NCI-H446 treated with DMSO at 0.1 percent for 48 hours (cell line): ENCODE measurements around the gene SHQ1.
"Not testable (repeated sequence)": the region's sequence is repeated elsewhere in the genome, so short reads cannot be mapped to it uniquely, and the experiment has no call there.

Experiments
- DNase-seq: peaks from one replicate; lab custom pipeline; 2025; lab: John Stamatoyannopoulos, UW

Gene SHQ1

DNA sequence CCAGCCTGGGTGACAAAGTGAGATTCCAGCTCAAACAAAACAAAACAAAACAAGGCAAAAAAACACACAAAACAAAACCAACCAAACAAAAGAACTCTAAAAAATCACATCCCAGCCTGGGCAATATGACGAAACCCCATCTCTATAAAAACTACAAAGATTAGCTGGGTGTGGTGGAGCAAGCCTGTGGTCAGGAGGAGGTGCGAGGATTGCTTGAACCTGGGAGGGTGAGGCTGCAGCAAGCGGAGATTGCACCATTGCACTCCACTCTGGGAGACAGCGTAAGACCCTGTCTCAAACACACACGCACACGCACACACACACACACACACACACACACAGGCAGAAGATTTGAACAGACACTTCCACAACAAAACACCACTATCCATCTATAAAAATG, 99.6 kb downstream of the SHQ1 start:
- no peak for DNase-seq

DNA sequence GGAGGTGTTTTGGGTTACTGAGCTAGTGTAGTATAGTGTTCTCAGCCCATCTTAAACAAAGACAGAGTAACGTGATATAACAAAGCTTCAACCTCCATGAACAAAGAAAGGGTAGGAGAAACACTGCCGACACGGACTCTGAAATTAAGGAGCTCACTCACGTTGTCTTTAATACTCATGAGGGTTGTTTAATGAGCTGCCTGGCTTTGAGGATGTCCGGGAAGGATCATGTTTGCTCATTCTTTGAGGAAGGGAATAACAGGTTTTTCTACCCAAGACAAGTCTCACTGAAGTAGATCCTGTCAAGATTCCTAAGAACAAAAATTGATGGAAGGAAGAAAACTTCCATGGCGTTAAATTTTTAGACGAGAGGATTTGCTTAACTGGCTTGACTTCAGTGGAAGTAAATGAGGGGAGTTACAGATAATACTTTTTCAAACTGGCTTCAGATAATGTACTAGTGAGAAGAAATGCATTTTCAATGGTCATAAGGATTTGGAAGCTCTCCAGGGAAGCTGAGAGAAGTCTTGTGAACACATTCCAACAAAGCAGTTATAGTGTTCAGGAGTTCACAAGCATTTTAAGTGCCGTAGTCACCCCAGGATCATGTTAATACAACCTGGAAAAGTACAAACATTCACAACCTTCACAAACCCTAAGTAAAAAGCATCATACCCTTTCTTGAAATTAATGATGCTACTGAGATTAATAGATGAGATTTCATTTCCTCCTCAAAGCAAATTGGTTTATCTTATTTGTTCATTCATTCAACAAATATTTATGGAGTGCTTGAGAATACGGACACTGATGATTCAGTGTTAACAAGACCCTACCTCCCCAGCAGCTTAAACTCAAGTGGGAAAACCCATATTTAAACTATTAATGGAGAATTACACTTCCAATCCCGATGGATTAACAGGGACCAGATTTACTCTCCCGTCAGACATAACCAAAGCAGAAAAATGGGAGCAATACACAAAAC, 101.5 kb downstream of the SHQ1 start:
- DNase-seq: no peak

DNA sequence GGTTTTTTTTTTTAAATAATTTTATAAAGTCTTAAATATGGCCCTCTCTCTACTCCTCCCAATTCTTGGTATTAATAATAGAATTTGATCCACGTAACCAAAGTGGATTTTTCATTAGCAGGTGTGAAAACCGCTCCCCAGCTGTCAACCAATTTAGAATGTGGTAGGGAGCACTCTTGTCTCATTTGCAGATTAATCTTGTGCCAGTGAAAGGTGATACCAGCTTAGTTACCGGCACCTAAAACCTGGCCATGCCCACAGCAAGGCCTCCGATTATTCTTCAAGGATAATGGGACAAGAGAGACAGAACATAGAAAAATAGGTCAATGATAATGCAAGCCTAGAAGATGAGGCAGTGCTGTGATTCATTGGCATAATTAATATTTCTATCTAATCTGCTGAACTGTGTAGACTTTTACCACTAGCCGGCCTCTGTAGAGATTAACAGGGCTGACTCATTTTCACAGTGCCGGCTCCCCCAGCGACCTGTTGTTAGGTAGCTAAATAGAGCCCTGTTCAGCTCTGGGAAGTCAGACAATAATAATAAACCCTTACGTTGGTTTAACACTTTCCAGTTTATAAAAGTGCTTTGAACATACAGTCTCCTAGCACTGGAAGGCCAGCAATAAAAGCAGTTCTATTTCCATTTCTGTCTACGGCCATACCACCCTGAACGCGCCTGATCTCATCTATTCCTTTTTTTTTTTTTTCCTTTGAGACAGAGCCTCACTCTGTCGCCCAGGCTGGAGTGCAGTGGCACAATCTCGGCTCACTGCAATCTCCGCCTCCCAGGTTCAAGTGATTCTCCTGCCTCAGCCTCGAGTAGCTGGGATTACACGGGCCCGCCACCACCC, 102.9 kb downstream of the SHQ1 start:
- no peak for DNase-seq

DNA sequence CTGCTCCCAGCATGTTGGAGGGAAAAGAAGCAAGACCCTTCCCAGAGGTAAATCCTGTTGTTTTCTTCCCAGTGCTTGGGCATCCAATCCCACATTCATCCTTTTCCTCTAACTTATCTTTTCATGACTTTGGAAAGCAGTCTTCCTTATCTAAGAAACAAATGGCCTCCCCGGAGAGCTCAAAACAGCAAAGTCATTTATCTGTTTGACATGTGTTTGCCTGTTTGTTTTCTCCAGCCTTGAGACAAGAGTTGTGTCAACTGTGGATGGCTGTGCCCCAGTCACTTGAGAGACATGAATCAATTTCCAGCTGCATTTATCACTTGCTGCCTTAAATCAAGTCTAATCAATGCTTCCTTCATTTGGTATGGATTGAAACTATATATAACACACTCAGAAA, 103.9 kb downstream of the SHQ1 start:
- DNase-seq: no peak

DNA sequence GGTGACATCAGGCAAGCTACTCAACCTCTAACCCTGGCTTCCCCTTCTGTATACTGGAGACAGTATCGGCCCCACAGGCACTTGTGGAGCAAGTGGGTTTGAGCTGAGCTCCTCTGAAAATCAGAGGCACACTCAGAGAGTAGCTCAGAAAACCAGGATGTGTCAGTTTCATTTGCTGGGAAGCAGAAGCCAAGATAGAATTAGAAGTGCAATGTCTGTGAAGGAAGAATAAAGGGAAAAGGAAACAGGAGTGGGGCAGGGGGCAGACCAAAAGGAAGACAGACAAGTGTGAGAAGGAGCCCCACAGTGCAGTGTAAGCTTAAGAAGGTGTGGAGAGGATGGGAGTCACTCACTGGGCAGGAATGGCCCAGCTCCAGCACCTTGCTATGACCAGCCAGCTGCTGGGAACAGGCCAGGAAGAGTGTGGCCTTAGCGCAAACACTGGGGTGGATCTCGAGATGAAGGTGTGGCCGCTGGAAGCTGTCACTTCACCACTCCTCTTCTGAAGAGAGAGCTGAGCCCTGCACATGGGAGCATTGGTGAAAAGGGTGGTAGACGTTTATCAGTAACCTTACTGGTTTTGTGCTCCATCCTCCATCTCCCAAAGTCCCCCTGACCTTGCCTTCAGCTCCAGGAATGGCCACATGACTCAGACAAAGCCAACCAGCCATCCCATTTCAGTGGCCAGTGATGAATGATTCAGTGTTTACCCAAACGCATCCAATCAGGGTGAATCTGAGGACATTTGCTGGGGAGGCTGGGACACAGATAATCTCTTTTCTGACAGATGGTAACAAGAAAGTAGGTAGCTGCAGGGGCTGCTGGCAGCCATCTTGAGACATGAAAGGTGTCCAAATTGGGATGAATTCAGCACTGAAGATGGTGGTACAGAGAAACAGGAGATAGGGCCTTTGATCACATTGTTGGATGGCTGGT, 108.4 kb downstream of the SHQ1 start:
- DNase-seq: no peak

- no peak for DNase-seq
Measured at GRCh38 chr3:72738752-72739530, 109.3 kb downstream of the SHQ1 start.

DNA sequence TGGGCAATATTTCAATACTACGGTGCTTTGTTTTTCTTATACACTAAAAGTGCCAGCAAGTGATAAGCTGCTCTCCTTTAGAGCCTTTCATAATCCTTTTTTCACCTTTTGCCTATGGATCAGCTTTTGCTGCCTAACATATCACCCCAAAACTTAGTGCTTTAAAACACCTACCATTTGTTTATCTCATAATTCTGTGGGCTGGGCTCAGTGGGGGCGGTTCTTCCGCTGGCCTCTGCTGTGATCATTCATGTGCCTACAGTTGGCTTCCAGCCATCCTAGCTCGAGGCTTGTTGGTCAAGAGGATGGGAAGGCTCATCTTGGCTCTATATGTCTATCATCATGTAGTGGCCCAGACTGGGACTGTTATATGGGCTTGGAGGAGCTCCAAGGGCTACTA, 113.2 kb downstream of the SHQ1 start:
- not testable (repeated sequence) for DNase-seq

GRCh38 chr3:72733676-72734075, 114.6 kb downstream of the SHQ1 start:
- no peak for DNase-seq

GRCh38 chr3:72732666-72733345, 115.4 kb downstream of the SHQ1 start:
- DNase-seq: not testable (repeated sequence)

- DNase-seq: no peak
Measured at GRCh38 chr3:72728958-72729467, 119.2 kb downstream of the SHQ1 start.

- no peak for DNase-seq
Measured at GRCh38 chr3:72728329-72728889, 119.8 kb downstream of the SHQ1 start.

- DNase-seq: no peak
Measured at GRCh38 chr3:72727726-72728125, 120.5 kb downstream of the SHQ1 start.

DNA sequence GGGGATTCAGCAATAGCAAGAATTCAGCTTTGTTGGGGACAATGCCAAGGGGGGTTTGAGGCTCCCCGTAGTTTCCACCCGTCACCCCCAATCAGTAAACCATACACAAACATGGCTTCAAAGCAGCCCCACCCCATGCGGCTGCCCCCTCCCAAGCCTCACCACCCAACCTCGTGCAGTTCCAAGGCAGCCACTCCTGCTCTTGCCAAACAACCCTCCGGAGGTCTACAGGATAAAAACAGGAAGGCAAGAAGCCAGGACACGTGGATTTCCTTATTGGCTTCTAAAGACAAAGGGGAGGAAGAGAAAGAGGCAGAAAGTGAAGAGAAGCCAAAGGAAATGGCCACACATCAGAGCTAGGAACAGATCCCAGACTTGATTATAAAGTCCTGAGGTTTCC, 121.1 kb downstream of the SHQ1 start:
- DNase-seq: no peak

- no peak for DNase-seq
Measured at GRCh38 chr3:72725229-72725628, 123.0 kb downstream of the SHQ1 start.

DNA sequence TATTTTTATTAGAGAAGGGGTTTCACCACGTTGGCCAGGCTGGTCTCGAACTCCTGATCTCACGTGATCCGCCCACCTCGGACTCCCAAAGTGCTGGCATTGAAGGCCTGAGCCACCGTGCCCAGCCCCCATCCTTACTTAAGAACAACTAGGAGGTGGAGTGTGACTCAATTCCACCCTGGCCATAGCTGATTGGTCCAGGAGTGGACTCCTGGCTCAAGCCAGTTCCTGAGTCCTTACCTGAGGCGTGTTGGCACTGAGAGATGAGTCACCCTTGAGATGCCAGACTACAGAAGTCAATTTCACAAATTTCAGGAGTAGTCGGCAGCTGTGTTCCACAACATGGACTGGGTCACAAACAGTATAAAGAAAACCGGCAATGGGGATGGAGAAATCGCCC, 124.2 kb downstream of the SHQ1 start:
- no peak for DNase-seq

DNA sequence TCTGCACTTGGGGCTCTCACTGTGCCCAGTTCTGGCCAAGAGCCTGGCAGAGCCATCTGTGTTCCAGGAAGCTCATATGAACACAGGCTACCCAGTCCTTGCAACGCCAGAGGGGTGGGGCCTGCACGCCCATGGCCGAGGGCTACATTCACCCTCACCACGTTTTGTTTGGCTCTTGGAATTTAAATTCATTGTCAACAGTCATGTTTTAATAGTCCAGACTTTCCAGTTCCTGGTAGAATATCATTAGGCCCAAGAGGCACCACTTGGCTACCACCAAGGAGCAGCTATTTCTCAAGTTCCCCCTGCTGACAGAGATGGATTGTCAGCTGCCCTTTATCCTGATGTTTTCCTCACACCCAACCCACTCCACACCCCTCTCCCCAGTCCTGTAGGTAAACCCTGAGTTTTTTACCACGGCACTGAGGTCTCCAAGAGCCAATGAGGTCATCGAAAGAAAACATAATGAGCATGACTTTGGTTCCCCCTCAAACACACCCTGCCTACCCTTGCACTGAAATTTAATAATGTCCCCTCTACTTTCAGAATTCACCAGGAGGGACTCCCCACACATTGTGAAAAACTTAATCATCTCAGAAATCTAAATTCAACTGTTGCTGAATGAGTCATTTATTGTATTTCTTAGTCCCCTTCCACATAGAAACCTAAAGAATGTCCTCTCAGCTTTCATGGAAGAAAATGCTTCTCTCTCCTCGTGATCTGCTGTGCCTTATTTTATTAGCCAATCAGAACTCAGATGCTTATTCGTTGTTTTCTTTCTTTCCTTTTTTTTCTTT, 125.1 kb downstream of the SHQ1 start:
- no peak for DNase-seq

- no peak for DNase-seq
Measured at GRCh38 chr3:72721683-72722381, 126.4 kb downstream of the SHQ1 start.

GRCh38 chr3:72720566-72720965, 127.7 kb downstream of the SHQ1 start:
- DNase-seq: no peak
